Fibroblast of lung (primary cell): ENCODE data around the gene NCOA1. TPM values are rescaled to one million over a fixed set of nuclear protein-coding genes. Genes with fewer than 3 reads are reported as not detected.

ENCODE experiments used
- DNase-seq, 2 donors: peaks; one replicate each; pipeline versions ENCODE4 v3.0.0 to v3.0.0-alpha.2; 2010; ENCODE audit warnings: low read depth in 2 of 2
- H2AFZ ChIP-seq: 2 replicates; pipeline ENCODE4 v1.5.1; 2012; ENCODE audit warnings: low read length, control low read depth, inconsistent platforms
- H3K27ac ChIP-seq: 2 replicates; pipeline ENCODE4 v1.5.1; 2011; ENCODE audit warnings: low read length, control low read depth; ENCODE audit not compliant: insufficient read depth
- H3K27me3 ChIP-seq: 2 replicates; pipeline ENCODE4 v1.5.1; 2011; ENCODE audit warnings: mild to moderate bottlenecking, low read length; ENCODE audit not compliant: control insufficient read depth, insufficient read depth
- H3K36me3 ChIP-seq: 2 replicates; pipeline ENCODE4 v1.5.1; 2011; ENCODE audit warnings: low read length; ENCODE audit not compliant: control insufficient read depth, insufficient read depth
- H3K4me1 ChIP-seq: 2 replicates; pipeline ENCODE4 v1.5.1; 2011; ENCODE audit warnings: low read length; ENCODE audit not compliant: control insufficient read depth, insufficient read depth; ENCODE audit errors: extremely low read depth
- H3K4me2 ChIP-seq: 2 replicates; pipeline ENCODE4 v1.5.1; 2011; ENCODE audit warnings: low read length, control low read depth; ENCODE audit not compliant: insufficient read depth; ENCODE audit errors: extremely low read depth
- H3K4me3 ChIP-seq, 4 experiments: fragments of 200-600 bp in 1 of 4; sonication (generic) in 1 of 4; replicated peaks in 1 of 4; 2 replicates each; pipeline ENCODE4 v1.5.1; 2011 to 2016; ENCODE audit warnings: low read length in 4 of 4, low read depth in 3 of 4, mild to moderate bottlenecking in 3 of 4, control low read depth in 2 of 4, inconsistent platforms in 1 of 4, mixed read lengths in 1 of 4; ENCODE audit not compliant: insufficient read depth in 1 of 4; ENCODE audit errors: control extremely low read depth in 1 of 4
- H3K79me2 ChIP-seq: 2 replicates; pipeline ENCODE4 v1.5.1; 2012; ENCODE audit warnings: mild to moderate bottlenecking, low read length, inconsistent platforms; ENCODE audit not compliant: control insufficient read depth, insufficient read depth
- H3K9ac ChIP-seq: 2 replicates; pipeline ENCODE4 v1.5.1; 2011; ENCODE audit warnings: mild to moderate bottlenecking, low read length, control low read depth; ENCODE audit not compliant: insufficient read depth
- H3K9me3 ChIP-seq: 2 replicates; pipeline ENCODE4 v1.5.1; 2012; ENCODE audit warnings: low read depth, low read length; ENCODE audit not compliant: control insufficient read depth, insufficient read depth
- H4K20me1 ChIP-seq: 2 replicates; pipeline ENCODE4 v1.5.1; 2011; ENCODE audit warnings: low read length; ENCODE audit not compliant: control insufficient read depth, insufficient read depth; ENCODE audit errors: extremely low read depth
- CTCF ChIP-seq, 2 donors: IDR thresholded peaks in 1 of 2; conservative IDR thresholded peaks in 1 of 2; 1 replicate in 1 of 2; 2 replicates in 1 of 2; pipeline ENCODE4 v1.5.1; 2011 to 2012; ENCODE audit warnings: low read length in 2 of 2, control low read depth in 1 of 2, inconsistent platforms in 1 of 2, low read depth in 1 of 2, mild to moderate bottlenecking in 1 of 2
- EZH2 ChIP-seq: IDR thresholded peaks from 2 replicates; pipeline ENCODE4 v1.5.1; 2012; ENCODE audit warnings: low read length, control low read depth, mild to moderate bottlenecking; ENCODE audit errors: missing control alignments
- polyA plus RNA-seq, 2 donors: library from polyadenylated mRNA; depleted of rRNA in 1 of 2; stranded (reverse) in 1 of 2; unstranded in 1 of 2; fragments of >200 nt; gene quantifications; 2 replicates each; pipeline ENCODE4 v1.2.1, GENCODE V29; 2011 to 2012; ENCODE audit warnings: missing spikeins in 1 of 2
- total RNA-seq: library from RNA; depleted of rRNA; stranded (reverse); fragments of >200 nt; gene quantifications from 2 replicates; pipeline ENCODE4 v1.2.1, GENCODE V29; 2014

Gene NCOA1
- total and polyA plus RNA-seq, 2 donors (not counting 1 experiment from before 2014, with no cell fraction given), result 15.5 to 19.8 TPM

GRCh38 chr2:24756789-24757188 lies 265.7 kb downstream of the NCOA1 start:
- no peaks in the 10 kb centered on the region for H3K27me3 ChIP-seq
- TF ChIP-seq CTCF (conservative IDR thresholded peaks at IDR 0.05 in 1 of 2, IDR thresholded peaks at IDR 0.05 in 1 of 2; ENCODE audit: low read depth in 1 of 2, low read length in 2 of 2) (no peak), EZH2 (no peak)
- no peak overlapping the region for H2AFZ ChIP-seq
- no peak for DNase-seq
- no peak overlapping the region for H3K27ac ChIP-seq
- H4K20me1 ChIP-seq, result no peaks in the 10 kb centered on the region
- H3K36me3 ChIP-seq, result no peaks in the 10 kb centered on the region
- no peak overlapping the region for H3K9ac ChIP-seq
- H3K4me1 ChIP-seq, result no peaks in the 10 kb centered on the region
- no peak overlapping the region for H3K4me2 ChIP-seq
- H3K79me2 ChIP-seq, result no peaks in the 10 kb centered on the region
- H3K4me3 ChIP-seq, result no peak overlapping the region
- no peaks in the 10 kb centered on the region for H3K9me3 ChIP-seq

- Histone ChIP-seq H3K27ac (no peak overlapping the region), H3K79me2 (no peaks in the 10 kb centered on the region), H3K4me1 (no peaks in the 10 kb centered on the region), H3K9ac (no peak overlapping the region), H3K4me2 (no peak overlapping the region), H3K36me3 (no peaks in the 10 kb centered on the region), H3K27me3 (no peaks in the 10 kb centered on the region), H3K9me3 (no peaks in the 10 kb centered on the region), H3K4me3 (no peak overlapping the region), H4K20me1 (no peaks in the 10 kb centered on the region), H2AFZ (no peak overlapping the region)
- no peak for DNase-seq
- TF ChIP-seq CTCF (conservative IDR thresholded peaks at IDR 0.05 in 1 of 2, IDR thresholded peaks at IDR 0.05 in 1 of 2; ENCODE audit: low read depth in 1 of 2, low read length in 2 of 2) (no peak), EZH2 (no peak)
Measured at GRCh38 chr2:24761866-24762265, 270.8 kb downstream of the NCOA1 start.

GRCh38 chr2:24762518-24762917 lies 271.5 kb downstream of the NCOA1 start:
- H3K27ac ChIP-seq, result no peak overlapping the region
- no peaks in the 10 kb centered on the region for H4K20me1 ChIP-seq
- no peaks in the 10 kb centered on the region for H3K27me3 ChIP-seq
- H3K9me3 ChIP-seq, result no peaks in the 10 kb centered on the region
- H3K4me2 ChIP-seq, result no peak overlapping the region
- TF ChIP-seq CTCF (conservative IDR thresholded peaks at IDR 0.05 in 1 of 2, IDR thresholded peaks at IDR 0.05 in 1 of 2; ENCODE audit: low read depth in 1 of 2, low read length in 2 of 2) (no peak), EZH2 (no peak)
- DNase-seq, result peak in 1 of 2 donors; percentile 31
- H3K79me2 ChIP-seq, result no peaks in the 10 kb centered on the region
- H3K4me1 ChIP-seq, result no peaks in the 10 kb centered on the region
- H3K36me3 ChIP-seq, result no peaks in the 10 kb centered on the region
- H3K4me3 ChIP-seq, result no peak overlapping the region
- H2AFZ ChIP-seq, result no peak overlapping the region
- no peak overlapping the region for H3K9ac ChIP-seq
